ENCODE measurements around the gene RTEL1.

RTEL1 gene

GRCh38 chr20:63732118-63733095 is 74.3 kb downstream of the RTEL1 start:
- DNase-seq: no peak

DNA sequence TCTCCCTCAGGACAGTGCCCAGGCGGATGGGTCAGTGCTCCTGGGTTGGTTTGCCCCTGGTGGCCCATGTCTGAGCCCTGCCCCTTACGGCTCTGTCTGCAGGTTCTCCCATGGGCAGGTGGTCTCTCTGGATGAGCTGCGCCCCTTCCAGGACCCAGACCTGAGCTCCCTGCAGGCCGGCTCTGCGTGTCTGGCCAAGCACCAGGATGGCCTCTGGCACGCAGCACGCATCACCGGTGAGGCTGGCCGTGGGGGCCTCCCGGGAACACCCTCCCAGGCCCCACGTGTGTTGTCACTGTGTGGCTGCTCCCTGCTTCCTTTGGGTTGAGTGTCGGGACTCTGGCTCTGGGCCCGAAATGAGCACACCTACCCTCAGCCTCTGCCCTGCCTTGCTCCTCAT is 75.0 kb downstream of the RTEL1 start:
- no peak for DNase-seq

DNA sequence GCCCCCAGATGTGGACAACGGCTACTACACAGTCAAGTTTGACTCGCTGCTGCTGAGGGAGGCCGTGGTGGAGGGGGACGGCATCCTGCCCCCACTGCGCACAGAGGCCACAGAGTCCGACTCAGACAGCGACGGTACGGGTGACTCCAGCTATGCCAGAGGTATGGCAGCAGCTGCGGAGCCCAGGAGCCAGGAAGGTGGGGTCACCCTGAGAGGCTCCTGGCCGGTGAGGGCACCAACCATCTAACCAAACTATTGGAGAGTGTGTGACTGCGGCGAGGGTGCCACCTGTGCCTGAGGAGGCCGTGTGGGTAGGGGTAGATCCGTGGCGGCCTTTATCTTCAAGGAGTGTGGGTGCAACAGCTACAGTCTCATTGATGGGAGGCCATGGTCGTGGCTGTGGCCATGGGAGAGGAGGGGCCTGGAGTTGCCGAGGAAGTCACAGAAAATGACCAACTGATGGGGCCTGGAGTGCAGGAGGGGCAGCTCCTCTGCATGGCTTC is 75.5 kb downstream of the RTEL1 start:
- no peak for DNase-seq

- no peak for DNase-seq
Measured at GRCh38 chr20:63734111-63734945, 76.2 kb downstream of the RTEL1 start.

- no peak for DNase-seq
Measured at GRCh38 chr20:63734946-63735858, 77.1 kb downstream of the RTEL1 start.

GRCh38 chr20:63735859-63736718 is 78.0 kb downstream of the RTEL1 start, which contains the start of gene LIME1:
Gene LIME1 (plus strand): TSS chr20:63736664. CDS start chr20:63737550, 886 bp downstream.
- no peak for DNase-seq

DNA sequence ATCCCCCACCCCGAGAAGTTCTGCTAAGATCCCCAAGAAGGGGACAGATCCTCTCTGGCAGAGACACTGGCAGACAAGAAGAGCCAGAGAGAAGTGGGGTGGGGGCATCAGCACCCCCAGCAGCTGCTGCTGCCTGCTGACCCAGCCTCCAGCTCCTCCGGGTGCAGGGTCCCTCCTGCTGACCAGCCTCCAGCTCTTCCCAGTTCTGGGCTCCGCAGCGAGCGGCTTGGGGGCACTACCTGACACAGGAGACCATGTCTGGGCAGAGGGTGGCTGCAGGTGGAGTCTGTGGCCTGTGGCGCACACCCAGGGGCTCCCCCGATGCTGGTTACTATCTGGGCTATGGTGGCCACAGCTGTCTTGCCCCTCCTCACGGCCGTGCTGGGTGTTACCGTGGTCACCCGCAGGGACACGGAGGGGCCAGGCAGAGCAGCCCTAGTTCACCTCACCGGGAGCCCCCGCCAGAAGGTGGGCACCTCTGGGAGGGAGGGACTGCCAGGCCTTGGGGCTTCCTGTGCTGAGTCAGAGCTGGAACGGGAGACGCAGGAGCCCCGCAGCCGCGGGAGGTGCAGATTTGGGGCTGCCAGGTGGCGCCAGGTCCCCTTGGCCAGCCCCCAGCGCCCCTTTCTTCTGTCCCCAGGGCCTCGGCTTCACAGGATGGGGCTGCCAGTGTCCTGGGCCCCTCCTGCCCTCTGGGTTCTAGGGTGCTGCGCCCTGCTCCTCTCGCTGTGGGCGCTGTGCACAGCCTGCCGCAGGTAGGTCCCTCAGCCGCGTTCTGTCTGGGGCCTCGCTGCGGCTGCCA is 79.0 kb downstream of the RTEL1 start:
- DNase-seq: no peak

DNA sequence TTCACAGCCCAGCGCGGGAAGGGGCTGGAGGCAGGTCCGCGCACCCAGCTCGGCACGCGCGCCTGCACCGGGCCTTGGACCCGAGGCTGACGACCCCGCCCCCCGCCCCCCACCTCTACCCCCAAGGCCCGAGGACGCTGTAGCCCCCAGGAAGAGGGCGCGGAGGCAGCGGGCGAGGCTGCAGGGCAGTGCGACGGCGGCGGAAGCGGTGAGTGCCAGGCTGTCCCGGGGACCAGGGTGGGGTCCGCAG is 79.5 kb downstream of the RTEL1 start:
- DNase-seq: no peak

DNA sequence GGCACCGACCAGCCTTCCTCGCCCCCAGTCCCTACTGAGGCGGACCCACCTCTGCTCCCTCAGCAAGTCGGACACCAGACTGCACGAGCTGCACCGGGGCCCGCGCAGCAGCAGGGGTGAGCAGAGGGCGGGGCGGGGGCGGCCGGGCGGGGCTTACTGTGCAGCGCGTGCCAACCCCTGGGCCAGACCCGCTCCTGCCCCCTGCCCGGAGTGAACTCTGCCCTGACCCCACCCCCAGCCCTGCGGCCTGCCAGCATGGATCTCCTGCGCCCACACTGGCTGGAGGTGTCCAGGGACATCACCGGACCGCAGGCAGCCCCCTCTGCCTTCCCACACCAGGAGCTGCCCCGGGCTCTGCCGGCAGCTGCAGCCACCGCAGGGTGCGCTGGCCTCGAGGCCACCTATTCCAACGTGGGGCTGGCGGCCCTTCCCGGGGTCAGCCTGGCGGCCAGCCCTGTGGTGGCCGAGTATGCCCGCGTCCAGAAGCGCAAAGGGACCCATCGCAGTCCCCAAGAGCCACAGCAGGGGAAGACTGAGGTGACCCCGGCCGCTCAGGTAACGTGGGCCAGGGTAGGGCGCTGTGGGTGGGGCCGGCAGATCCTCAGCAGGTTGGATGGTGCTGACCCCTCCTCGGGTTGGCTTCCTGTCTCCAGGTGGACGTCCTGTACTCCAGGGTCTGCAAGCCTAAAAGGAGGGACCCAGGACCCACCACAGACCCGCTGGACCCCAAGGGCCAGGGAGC is 80.0 kb downstream of the RTEL1 start:
- no peak for DNase-seq

DNA sequence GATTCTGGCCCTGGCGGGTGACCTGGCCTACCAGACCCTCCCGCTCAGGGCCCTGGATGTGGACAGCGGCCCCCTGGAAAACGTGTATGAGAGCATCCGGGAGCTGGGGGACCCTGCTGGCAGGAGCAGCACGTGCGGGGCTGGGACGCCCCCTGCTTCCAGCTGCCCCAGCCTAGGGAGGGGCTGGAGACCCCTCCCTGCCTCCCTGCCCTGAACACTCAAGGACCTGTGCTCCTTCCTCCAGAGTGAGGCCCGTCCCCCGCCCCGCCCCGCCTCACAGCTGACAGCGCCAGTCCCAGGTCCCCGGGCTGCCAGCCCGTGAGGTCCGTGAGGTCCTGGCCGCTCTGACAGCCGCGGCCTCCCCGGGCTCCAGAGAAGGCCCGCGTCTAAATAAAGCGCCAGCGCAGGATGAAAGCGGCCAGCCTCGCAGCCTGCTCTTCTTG is 80.6 kb downstream of the RTEL1 start:
- DNase-seq: no peak

- peak; percentile 53 for DNase-seq
Measured at GRCh38 chr20:63739130-63740069, 81.3 kb downstream of the RTEL1 start, which contains the start of gene SLC2A4RG. Gene SLC2A4RG (plus strand): TSS chr20:63739776. CDS start chr20:63739913, 137 bp downstream.

DNA sequence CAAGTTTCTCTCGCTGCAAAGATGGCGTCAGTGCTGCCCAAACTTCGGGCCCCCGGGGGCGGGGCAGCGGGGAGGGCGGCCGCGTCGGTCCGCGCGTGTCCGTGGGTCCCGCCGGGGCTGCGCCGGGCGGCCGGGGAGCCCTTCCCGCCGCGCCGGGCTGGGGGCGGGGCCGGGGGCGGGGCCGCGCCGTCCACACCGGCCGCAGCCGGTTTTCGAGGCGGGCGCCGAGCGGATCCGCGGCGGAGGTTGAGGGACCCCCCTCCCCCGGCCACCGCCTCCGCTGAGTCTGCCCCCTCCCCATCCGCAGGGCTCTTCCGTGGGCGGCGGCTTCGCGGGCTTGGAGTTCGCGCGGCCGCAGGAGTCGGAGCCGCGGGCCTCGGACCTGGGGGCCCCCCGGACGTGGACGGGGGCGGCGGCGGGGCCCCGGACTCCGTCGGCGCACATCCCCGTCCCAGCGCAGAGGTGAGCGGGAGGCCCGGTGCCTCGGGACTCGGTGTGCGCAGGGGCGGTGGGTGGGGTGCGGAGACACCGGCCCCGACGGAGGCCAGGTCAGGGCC is 82.0 kb downstream of the RTEL1 start:
- no peak for DNase-seq

DNA sequence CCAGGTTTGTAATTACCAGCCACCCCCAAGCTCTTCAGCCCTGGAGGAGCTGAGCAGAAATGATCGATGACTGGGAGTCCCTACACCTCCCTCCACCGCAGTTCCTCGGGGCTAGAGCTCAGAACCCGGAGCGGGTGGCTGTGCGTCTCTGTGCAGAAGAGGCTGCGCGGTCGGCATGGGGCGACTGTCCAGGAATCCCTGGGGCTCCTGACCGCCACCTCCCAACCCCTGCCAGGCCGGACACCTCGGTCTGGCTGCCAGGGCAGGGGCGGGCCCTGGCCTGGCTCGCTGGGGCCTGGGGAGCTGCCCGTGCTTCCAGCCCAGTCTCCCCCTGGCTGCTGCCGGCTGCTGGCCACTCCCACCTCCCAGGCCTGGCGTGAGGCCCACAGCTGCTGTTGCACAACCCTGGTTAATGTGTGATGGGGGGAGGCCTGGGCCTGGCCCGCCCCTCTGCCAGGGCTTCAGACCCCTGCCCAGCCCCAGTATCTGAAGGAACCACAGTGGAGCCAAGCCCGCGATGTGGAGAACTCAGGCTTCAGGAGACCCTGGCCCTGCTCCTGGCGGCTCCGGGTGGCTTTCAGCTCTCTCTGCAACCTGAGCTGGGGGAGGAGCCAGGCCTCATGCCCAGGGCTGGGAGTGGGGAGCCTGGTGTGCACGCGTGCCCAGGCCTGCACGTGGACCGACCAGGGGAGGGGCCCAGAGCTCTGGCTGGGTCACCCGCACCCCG is 82.7 kb downstream of the RTEL1 start:
- DNase-seq: peak; percentile 80

DNA sequence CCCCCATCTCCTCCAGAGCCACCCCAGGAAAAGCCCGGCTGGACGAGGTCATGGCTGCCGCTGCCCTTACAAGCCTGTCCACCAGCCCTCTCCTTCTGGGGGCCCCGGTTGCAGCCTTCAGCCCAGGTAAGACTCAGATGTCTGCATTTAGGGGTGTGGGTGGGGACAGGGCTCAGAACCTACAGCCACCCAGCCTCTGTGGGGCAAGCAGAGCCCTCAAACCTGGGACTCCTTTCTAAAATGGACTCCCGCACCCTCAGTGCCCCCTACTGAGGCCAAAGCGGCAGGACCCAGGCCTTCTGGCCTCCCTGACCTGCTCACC is 83.2 kb downstream of the RTEL1 start:
- DNase-seq: no peak

- no peak for DNase-seq
Measured at GRCh38 chr20:63741676-63742380, 83.7 kb downstream of the RTEL1 start.

DNA sequence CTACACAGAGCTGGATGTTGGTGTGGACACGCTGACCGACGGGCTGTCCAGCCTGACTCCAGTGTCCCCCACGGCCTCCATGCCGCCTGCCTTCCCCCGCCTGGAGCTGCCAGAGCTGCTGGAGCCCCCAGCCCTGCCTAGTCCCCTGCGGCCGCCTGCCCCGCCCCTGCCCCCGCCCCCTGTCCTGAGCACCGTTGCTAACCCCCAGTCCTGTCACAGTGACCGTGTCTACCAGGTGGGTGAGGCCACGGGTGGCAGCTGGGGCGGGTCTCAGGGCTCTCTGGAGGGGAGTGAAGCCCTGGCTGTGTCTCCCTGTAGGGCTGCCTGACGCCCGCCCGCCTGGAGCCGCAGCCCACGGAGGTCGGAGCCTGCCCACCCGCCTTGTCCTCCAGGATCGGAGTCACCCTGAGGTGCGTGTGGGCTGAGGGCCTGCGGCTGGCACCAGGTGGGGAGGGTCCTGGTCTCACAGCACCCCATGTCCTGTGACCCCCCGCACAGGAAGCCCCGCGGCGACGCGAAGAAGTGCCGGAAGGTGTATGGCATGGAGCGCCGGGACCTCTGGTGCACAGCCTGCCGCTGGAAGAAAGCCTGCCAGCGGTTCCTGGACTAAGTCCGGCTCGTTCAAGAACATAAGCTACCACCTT is 84.4 kb downstream of the RTEL1 start:
- DNase-seq: no peak
